ENCODE data around the gene HOXC9.

Gene HOXC9

DNA sequence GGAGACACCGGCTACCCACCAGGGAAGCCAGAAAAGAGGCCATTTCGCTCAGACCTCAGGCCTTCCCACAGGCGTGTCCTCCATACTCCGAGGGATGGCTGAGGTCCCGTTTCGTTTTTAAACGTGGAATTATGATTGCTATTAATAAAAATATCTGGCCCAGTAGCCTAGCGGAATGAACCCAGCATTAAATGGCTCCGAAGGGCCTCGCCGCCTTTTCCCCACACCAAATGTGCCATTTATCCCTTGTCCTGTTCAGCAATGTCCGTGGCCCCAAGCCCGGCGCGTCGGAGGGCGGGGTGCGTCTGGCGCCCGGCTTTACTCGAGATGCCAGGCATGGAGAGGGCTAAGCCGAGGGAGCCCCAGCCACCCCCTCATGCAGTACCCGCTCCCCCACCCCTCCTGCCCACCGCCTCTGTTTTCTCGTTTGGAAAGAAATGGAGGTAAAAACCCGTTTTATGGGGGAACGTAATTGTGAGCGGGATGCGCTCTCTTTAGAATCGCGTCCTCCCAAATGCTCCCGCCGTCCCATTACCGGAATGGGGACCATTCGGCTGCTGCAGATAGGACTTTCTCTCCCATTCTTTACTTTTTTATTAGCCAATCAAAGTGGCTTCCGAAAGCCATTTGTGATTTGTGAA lies 14.5 kb downstream of the HOXC9 start:
- DNase-seq (ENCODE audit: low read depth, low spot score), result no peak

- no peak for DNase-seq (ENCODE audit: low read depth, low spot score)
Observed at GRCh38 chr12:54015018-54015931, 15.3 kb downstream of the HOXC9 start.

DNA sequence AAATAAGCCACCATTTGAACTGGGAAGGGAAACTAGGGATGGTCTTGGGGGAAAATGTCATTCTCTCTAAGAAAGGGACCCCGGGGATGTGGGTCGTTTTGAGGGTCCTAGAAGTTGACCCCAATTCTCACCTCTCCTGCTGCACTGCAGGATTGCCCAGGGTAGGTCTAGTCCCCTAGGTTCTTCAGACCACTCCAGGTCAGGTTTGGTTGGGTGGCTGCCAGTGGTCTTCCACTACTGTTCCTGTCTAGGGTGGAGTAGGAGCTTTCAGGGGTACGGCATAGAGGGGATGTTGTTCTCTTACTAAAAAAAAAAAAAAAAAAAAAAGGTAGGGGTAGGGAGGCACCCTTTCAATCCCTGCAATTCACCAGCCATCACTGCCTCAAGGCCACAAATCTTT lies 16.1 kb downstream of the HOXC9 start:
- DNase-seq (ENCODE audit: low read depth, low spot score), result no peak

GRCh38 chr12:54016478-54016964 lies 16.6 kb downstream of the HOXC9 start:
- DNase-seq (ENCODE audit: low read depth, low spot score), result no peak

DNA sequence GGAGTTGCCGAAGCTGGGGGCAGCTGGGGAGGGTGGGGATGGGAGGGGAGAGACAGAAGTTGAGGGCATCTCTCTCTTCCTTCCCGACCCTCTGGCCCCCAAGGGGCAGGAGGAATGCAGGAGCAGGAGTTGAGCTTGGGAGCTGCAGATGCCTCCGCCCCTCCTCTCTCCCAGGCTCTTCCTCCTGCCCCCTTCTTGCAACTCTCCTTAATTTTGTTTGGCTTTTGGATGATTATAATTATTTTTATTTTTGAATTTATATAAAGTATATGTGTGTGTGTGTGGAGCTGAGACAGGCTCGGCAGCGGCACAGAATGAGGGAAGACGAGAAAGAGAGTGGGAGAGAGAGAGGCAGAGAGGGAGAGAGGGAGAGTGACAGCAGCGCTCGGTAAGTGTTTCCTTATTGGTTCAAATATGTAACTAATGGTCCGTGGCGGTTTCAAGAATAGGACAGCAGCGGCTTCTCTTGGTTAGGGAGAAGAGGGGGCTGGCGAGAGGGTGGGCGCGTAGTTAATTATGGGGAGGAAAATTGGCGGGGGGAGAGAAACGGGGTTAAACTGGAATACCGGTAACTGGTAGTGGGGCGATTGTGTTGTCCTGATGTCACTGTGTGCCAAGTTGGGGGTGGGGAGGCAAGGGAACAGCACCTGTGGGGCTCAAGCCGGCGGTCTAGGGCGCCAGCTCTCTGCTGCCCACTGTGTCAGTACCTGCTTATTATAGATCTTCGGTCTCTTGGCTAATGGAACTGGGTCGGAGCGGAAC lies 17.2 kb downstream of the HOXC9 start:
- DNase-seq (ENCODE audit: low read depth, low spot score), result no peak

DNA sequence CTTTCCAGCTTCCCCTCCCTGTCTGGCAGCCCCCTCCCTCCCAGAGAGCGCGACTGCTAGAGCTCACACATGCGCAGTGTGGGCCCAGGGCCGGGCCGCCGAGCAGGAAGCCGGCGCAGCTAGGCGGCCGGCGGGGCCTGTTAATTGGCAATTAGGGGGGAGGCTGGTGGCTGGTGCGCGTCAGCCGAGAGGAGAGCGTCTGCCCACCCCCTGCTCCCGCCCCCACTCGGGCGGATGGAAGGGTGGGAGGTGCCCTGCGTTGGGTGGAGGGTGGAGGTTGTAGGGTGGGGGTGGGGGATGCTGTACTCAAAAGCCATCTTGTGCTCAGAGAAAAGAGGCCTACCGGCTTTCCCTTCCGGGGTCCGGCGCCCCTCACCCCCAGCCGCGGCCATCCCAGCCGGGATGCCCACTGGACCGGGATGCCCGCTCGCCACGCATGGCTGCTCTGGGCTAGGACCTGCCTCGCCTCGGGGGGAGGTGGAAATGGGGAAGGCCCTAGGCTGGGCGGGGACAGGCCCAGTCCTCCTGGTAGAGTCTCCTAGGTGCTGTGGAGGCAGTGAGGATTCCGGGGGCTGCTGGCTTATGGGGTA lies 18.0 kb downstream of the HOXC9 start:
- DNase-seq (ENCODE audit: low read depth, low spot score), result peak; percentile 87

DNA sequence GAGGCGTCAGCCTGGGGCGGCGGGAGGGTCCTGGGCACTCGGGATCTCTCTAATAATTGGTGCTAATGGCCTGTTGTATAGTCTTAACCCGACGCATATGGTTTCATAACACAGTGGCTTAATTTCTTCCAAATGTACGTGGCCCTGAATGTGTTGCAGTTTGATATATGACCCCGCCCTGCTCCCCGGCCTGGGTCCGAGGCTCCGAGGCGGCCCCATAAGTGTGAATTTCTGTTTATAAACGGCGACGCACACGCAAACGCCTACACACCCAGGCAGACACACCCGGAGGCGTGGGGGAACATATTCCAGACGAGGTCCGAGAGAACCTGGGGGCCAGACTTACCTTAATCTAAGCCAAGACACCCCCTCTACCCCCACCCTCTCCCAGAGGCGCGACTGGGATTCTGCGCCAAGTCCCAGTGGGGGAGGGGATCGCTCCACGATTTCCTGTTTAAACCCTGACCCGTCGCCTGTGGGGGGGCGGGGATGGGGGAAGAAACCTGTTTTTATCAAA lies 18.6 kb downstream of the HOXC9 start:
- DNase-seq (ENCODE audit: low read depth, low spot score), result peak; percentile 51

GRCh38 chr12:54019091-54019811 lies 19.3 kb downstream of the HOXC9 start:
- DNase-seq (ENCODE audit: low read depth, low spot score), result no peak

GRCh38 chr12:54019924-54020590 lies 20.1 kb downstream of the HOXC9 start:
- DNase-seq (ENCODE audit: low read depth, low spot score), result no peak

DNA sequence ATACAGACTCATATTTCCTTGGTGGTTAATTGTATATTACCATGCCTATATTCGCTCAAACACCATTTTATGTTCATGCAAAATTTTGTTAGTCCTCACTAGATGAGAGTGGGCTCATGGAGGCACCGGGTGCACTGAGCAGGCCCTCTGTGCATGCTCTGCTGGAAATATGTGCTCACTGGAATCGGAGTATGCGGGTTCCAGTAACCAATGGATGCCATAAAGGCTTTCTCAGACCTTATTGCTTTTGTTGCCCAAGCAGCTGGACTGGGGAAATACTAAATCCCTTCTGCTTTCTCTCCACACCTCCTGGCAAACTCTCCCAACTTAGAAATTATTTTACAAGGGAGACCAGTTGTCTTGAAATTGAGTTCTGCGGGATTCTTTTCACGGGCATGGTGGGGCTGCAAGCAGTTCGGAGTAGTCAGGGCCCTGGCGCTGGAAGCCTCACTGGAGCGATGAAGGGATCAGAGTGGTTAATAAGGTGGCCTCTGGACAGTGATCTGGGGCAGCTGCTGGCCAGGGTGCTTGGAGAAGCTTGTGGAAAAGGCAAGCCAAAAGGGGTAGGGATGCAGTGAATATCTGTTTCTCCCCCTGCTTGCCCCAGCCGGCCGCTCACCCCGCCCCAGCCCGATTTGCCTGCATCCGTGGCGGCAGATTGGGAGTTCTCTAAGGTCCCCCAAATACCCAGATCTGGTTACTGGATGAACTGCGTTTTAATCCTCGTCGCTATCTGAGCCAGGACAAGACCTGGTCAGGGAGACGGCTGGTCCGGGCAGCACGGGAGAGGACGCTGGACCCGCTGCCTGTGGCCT lies 20.8 kb downstream of the HOXC9 start:
- no peak for DNase-seq (ENCODE audit: low read depth, low spot score)

DNA sequence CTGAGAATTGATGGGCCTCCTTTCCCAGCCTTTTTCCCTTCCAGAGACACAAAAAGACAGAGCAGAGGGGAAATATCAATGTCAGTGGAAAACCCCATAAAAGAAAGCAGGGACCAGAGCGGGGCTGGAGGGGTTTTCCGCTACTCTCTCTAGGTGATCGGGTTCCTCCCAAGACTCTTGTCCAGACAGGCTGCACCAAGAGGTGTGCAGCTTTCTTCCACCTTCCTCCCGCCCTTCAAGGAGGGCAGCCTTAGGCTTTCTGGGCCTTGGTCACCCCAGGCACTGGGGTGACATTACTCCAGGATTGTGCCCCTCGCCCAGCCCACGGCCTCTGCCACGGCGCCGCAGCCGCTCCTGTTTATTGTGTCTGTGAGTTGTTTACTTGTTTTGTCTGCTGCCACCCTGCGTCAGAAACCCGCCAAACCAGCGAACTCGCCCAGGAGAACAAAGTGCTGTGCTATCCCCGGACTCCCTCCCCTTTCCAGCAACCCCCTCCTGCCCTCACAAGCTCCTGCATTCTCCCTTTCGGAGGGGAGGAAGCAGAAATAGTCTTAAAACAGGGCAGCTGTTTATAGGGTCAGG lies 21.6 kb downstream of the HOXC9 start:
- DNase-seq (ENCODE audit: low read depth, low spot score), result peak; percentile 89

DNA sequence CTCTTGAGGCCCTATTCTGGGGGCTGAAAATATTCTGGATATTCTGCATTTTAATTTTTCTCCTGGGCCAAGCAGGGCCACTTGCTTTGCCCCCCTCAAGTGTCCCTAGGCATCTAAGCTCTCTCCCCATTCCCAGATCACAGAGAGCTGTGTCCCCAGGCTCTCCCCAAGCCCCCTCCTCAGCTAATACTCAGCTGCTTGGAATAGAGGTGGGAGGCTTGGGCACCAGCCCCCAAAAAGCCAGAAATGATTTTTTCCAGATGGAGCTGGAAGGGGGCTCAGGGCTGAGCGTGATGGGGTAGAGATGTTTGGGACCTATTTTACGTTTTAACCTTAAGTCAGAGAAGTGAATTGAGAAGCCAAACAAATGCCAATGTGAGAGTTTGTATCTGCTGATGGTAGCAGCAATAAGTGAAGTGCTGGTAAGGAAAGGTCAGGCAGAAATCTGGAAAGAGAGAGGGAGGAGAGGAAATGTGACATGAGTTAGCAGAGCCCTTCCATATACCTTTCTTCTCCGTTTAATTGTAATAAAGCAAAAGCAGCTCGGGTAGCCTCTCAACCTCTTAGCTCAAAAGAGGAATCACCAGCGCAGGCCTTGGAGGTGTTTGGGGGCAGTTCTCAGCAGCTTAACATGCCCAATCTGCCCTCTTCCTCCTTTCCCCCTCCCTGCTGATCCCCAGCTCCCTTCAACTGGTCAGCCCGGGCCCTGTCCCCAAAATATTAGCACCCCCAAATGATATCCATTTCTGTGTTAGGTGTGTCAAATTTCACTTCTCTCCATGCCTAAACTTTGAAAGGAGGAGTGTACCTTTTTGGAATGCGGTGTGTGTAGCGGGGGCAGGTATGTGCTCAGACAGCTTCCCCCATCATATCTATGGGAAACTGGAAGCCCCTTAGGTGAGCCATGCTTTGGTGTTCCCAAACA lies 23.3 kb downstream of the HOXC9 start:
- DNase-seq (ENCODE audit: low read depth, low spot score), result no peak

DNA sequence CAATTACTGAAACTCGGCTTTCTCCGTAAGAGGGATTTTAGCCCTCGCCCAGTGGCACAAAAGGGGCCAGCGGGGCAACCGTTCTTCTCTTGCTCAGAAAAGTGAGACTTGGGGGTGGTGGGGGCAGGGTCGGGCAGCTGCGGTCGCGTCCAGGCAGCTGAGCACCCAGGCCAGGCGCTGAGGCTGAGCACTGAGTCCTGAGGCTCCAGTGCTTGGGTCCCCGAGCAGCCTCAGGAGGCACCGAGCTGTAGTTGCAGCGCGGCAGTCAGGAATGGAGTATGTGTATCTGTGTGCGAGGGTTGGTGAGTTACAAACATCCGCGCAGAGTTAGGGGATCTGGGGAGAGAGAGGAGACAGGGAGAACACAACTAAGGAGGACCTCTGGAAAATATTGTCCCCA lies 24.2 kb downstream of the HOXC9 start:
- peak; percentile 48 for DNase-seq (ENCODE audit: low read depth, low spot score)

GRCh38 chr12:54024581-54025305 lies 24.8 kb downstream of the HOXC9 start:
- no peak for DNase-seq (ENCODE audit: low read depth, low spot score)

GRCh38 chr12:54025499-54026405 lies 25.8 kb downstream of the HOXC9 start:
- DNase-seq (ENCODE audit: low read depth, low spot score), result no peak
